ENCODE measurements around the gene CDHR2.

- TF ChIP-seq CTCF (IDR thresholded peaks at IDR 0.05 in 4 of 5, conservative IDR thresholded peaks at IDR 0.05 in 1 of 5) = no peak
- TF ChIP-seq POLR2A (IDR thresholded peaks at IDR 0.05) = no peak
Observed at GRCh38 chr5:176528301-176528700, 20.8 kb upstream of the CDHR2 start.

All from gastrocnemius medialis (tissue), 4 donors.